HG02884 (cell line): ENCODE results near the gene LGR5.
A peak's percentile ranks its signal among the peaks of the same experiment; 100 is the strongest.

Experiments
- ATAC-seq: cut with Tn5 transposase; IDR thresholded peaks from one replicate; pipeline ENCODE4 v1.9.1; 2021; ENCODE audit warnings: mild to moderate bottlenecking, moderate library complexity; ENCODE audit not compliant: unreplicated experiment

The LGR5 gene, protein sequence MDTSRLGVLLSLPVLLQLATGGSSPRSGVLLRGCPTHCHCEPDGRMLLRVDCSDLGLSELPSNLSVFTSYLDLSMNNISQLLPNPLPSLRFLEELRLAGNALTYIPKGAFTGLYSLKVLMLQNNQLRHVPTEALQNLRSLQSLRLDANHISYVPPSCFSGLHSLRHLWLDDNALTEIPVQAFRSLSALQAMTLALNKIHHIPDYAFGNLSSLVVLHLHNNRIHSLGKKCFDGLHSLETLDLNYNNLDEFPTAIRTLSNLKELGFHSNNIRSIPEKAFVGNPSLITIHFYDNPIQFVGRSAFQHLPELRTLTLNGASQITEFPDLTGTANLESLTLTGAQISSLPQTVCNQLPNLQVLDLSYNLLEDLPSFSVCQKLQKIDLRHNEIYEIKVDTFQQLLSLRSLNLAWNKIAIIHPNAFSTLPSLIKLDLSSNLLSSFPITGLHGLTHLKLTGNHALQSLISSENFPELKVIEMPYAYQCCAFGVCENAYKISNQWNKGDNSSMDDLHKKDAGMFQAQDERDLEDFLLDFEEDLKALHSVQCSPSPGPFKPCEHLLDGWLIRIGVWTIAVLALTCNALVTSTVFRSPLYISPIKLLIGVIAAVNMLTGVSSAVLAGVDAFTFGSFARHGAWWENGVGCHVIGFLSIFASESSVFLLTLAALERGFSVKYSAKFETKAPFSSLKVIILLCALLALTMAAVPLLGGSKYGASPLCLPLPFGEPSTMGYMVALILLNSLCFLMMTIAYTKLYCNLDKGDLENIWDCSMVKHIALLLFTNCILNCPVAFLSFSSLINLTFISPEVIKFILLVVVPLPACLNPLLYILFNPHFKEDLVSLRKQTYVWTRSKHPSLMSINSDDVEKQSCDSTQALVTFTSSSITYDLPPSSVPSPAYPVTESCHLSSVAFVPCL

DNA sequence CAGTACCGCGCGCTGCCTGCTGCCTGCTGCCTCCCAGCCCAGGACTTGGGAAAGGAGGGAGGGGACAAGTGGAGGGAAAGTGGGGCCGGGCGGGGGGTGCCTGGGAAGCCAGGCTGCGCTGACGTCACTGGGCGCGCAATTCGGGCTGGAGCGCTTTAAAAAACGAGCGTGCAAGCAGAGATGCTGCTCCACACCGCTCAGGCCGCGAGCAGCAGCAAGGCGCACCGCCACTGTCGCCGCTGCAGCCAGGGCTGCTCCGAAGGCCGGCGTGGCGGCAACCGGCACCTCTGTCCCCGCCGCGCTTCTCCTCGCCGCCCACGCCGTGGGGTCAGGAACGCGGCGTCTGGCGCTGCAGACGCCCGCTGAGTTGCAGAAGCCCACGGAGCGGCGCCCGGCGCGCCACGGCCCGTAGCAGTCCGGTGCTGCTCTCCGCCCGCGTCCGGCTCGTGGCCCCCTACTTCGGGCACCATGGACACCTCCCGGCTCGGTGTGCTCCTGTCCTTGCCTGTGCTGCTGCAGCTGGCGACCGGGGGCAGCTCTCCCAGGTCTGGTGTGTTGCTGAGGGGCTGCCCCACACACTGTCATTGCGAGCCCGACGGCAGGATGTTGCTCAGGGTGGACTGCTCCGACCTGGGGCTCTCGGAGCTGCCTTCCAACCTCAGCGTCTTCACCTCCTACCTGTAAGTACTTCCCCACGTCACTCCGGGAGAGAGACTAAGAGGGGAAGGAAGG, at the start of gene LGR5:
Gene LGR5, plus strand, starts transcription at position 186 of the 732 bp plus-strand sequence. Its CDS starts 283 bp downstream, at position 469.
- no peak for ATAC-seq

DNA sequence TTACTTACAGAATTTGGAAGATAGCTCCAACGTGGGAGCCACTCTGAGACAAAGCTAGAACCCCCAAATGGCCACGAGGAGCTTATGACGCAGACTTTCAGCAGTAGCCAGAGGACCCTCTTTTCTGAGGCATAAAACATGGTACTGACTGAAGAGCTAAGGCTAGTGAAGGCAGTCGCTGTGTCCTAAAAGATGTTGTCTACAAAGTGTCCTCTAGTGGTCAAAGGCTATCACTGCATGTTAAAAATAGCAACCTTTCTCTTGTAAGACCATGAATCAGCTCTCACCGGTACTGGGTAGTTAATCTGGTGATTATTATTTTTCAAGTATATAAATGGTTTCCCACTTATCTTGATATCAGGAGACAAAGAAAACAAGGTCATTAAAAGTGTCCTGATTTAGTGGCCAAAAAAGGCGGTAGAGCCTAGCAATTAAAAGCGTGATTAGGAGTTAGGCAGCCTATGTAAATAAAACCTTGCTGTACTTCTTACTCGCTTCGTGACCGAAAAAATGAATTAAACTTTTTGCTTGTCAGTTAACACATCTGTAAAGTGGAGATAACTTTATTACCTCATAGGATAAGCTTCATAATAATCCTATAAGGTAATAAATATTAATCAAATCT, 47.0 kb upstream of the LGR5 start:
- ATAC-seq: peak; percentile 93

DNA sequence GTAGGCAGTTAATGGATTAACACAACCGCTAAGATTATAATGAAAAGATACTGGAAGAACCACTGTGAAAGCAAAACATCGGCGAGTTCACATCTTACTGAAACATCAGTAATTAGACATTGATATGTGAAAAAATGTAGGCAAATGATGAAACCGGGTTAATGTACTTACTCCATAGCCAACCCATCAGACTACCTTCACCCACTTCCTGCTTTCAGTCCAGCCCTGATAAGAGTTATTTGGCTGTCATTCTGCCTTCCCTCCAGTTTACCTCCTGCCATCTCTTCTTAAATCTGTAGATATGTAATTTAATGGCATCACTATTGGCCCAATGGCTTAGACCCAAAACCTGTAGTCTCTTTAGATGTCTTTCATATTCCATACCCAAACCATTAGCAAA, 46.0 kb upstream of the LGR5 start:
- no peak for ATAC-seq

DNA sequence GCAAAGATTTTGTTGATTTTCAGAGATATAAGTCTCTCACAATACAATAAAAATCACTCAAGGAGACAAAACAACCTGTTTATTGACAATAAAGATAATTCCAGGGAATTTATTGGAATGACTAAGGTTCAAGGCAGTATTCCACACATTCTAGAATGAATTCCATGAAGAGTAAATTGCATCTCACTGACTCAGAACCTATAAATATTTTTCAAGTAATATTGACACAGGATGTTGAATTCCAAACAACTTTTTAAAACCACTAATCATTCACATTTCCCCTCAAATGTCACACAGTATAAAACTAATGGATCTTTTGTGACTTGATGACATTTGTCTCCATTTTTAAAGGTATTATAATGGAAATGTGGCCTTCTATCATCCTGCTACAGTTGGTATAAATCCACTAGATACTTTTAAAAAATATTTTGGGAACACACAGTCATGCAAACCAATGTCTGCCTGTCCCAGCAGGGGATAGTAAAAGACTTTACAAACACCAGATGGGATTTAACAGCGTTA, 42.1 kb upstream of the LGR5 start:
- ATAC-seq: no peak

- ATAC-seq: no peak
Measured at GRCh38 chr12:71399197-71399596, 40.4 kb upstream of the LGR5 start.

GRCh38 chr12:71400481-71400880, 39.1 kb upstream of the LGR5 start:
- peak; percentile 87 for ATAC-seq

DNA sequence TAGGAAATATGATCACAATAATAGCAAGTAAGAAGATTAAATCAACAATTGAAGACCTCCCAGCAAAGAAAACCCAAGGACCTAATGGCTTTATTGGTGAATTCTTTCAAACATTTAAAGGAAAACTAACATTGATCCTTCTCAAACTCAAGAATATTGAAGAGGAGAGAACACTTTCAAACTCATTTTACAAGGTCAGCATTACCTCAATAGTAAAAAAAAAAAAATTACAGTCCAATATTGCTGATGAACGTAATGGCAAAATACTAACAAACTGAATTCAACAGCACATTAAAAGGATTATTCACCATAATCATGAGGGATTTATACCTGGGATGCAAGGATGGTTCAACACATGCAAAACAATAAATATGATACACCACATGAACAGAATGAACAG, 33.7 kb upstream of the LGR5 start:
- ATAC-seq: no peak

DNA sequence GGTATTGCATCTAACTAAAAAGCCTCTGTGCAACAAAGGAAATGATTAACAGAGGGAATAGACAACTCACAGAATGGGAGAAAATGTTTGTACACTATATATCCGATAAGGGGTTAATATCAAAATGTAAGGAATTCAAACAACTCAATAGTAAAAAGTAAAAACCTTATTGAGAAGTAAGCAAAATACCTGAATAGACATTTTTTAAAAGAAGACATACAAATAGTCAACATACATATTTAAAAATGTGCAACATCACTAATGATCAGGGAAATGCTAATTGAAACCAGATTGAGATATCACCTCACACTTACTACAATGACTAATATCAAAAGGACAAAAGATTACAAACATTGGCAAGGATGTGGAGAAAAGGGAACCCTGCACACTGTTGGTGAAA, 31.9 kb upstream of the LGR5 start:
- ATAC-seq: no peak

DNA sequence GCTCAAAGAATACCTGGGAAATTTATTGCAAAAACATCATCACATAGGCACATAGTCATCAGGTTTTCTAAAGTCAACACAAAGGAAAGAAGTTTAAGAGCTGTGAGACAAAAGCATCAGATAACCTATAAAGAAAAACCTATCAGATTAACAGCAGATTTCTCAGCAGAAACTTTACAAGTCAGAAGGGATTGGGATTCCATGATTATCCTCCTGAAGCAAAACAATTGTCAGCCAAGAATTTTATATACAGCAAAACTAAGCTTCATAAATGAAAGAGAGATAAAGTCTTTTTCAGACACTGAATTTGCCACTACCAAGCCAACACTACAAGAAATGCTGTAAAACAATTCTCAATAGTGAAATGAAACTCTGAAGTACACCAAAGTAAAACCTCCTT, 28.8 kb upstream of the LGR5 start:
- no peak for ATAC-seq

GRCh38 chr12:71411635-71412034, 28.0 kb upstream of the LGR5 start:
- ATAC-seq: no peak

DNA sequence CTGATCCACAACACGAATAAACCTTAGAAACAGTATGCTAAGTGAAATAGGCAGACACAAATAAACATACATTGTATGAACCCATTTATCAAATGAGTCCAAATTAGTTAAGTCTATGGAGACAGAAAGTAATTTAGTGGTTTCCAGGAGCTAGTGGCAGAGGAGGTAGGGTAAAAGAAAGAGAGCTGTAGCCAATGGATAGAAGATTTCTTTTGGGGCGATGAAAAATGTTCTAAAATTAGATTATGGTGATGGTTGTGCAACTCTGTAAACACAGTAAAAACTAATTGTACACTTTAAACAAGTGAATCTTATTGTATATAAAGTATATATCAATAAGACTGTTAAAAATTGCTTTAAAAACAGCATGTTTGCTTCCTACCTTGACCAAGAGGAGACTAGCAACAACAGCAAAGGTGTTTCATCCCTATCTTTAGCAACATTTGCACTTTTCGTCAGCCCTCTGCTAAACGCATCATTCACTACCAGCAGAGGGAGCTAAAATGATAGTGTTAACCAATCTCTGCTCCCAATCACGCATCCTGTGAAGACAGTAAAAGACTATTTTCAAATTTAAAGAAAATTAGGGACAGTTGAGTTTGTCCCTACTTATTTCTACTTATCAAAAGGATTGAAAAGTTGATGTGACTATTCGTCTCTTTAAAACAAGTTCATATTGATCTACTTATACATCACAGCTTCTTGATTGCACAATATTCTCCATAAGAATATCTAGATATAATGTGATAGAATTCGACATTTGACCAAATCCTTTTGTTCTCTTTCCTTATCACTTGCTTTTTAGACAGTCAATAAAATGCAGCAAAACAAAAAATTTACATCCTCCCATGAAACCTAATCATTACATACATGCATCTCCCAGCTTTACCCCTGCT, 24.0 kb upstream of the LGR5 start:
- peak; percentile 91 for ATAC-seq

- no peak for ATAC-seq
Measured at GRCh38 chr12:71417181-71417580, 22.4 kb upstream of the LGR5 start.

- ATAC-seq: no peak
Measured at GRCh38 chr12:71420775-71421406, 18.7 kb upstream of the LGR5 start.

- no peak for ATAC-seq
Measured at GRCh38 chr12:71425568-71426299, 13.9 kb upstream of the LGR5 start.

GRCh38 chr12:71426300-71427047, 13.1 kb upstream of the LGR5 start:
- ATAC-seq: no peak

- ATAC-seq: no peak
Measured at GRCh38 chr12:71430756-71431155, 8.8 kb upstream of the LGR5 start.

DNA sequence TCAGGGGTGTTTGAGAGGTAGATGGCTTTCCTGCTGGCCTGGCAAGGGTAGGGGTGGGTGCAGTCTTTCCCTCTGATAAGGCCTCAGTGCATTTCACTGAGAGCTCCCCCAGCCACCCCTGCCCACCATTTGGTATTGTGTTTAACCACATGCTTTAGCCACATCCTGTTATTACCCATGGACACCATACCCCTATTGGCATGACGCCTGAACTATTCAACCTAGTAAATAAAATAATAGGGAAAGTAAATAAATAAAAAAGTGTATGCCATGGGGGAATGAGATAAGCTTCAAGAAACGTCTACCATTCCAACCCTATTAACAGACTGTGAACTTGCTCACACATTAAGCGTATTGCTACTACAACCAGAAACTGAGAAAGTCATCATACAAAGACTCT, 7.6 kb upstream of the LGR5 start:
- ATAC-seq: no peak

- ATAC-seq: no peak
Measured at GRCh38 chr12:71432936-71433335, 6.7 kb upstream of the LGR5 start.
